Testis (tissue), 3 donors: Measurements from ENCODE around the gene IQSEC1. TPM values are rescaled to one million over a fixed set of nuclear protein-coding genes. Genes with fewer than 3 reads are reported as not detected.

Experiments
- DNase-seq: peaks from one replicate; pipeline ENCODE4 v3.0.0-alpha.2; 2019
- H3K27ac ChIP-seq, 2 donors: fragments of 200-600 bp; sonication (generic); one replicate each; pipeline ENCODE4 v1.5.1; 2019
- H3K27me3 ChIP-seq: fragments of 200-600 bp; sonication (generic); one replicate; pipeline ENCODE4 v1.5.1; 2019
- H3K36me3 ChIP-seq: fragments of 200-600 bp; sonication (generic); one replicate; pipeline ENCODE4 v1.5.1; 2017; ENCODE audit warnings: low read depth; ENCODE audit errors: missing control alignments
- H3K4me1 ChIP-seq: fragments of 200-600 bp; sonication (generic); one replicate; pipeline ENCODE4 v1.5.1; 2019
- H3K4me3 ChIP-seq, 2 donors: fragments of 200-600 bp; sonication (generic); one replicate each; pipeline ENCODE4 v1.5.1; 2017 to 2019
- H3K9me3 ChIP-seq: fragments of 200-600 bp; sonication (generic); one replicate; pipeline ENCODE4 v1.5.1; 2017
- CTCF ChIP-seq, 3 experiments: fragments of 450-650 bp in 2 of 3; fragments of 200-600 bp in 1 of 3; sonication (generic) in 1 of 3; IDR thresholded peaks; one replicate each; pipeline ENCODE4 v1.5.1; 2016 to 2019; ENCODE audit warnings: antibody characterized with exemption in 3 of 3, mild to moderate bottlenecking in 2 of 3, moderate library complexity in 1 of 3
- POLR2A ChIP-seq: fragments of 450-650 bp; IDR thresholded peaks from one replicate; pipeline ENCODE4 v1.6.1; 2017; ENCODE audit warnings: antibody characterized with exemption, mild to moderate bottlenecking, moderate library complexity
- WGBS, 2 donors: methylation state at CpG; one replicate each; pipeline ENCODE4 v1.1.5; 2018; 5-methylcytosine and 5-hydroxymethylcytosine counted together
- intact Hi-C: fragments of 100-400 bp; cut with DNase I; formaldehyde crosslinking; loops from one replicate; pipeline ENCODE4 v1.15.1; 2023; ENCODE audit warnings: low total_unique reads
- polyA plus RNA-seq: library from polyadenylated mRNA; stranded (reverse); fragments of 350-450 nt; fragmentation: Illumina TruSeq; extraction: RNeasy Lipid Tissue Mini Kit (QIAGEN cat#74804); gene quantifications from one replicate; pipeline ENCODE4 v1.2.3, GENCODE V29; 2014; ENCODE audit warnings: low read depth, low replicate concordance; ENCODE audit not compliant: insufficient read depth
- total RNA-seq, 2 donors: library from RNA; depleted of rRNA; stranded (reverse); fragments of >200 nt; gene quantifications; one replicate each; pipeline ENCODE4 v1.2.3, GENCODE V29; 2016

The IQSEC1 gene
- total and polyA plus RNA-seq, 3 donors from 2014 or later = 32.9 to 89.4 (median 74.3) TPM

GRCh38 chr3:13025090-13025489 lies 48.1 kb downstream of the IQSEC1 start:
- H3K9me3 ChIP-seq = no peaks in the 10 kb centered on the region
- no peaks in the 10 kb centered on the region for H3K27me3 ChIP-seq
- H3K36me3 ChIP-seq = no peaks in the 10 kb centered on the region
- H3K4me1 ChIP-seq = peaks cover 11% of the 10 kb centered on the region
- WGBS, 2 donors = 86 to 95% methylated on average over 3 to 8 of the region's 8 CpGs
- TF ChIP-seq POLR2A (no peak), CTCF (IDR thresholded peaks at IDR 0.05) (no peak)
- no peak overlapping the region for H3K27ac ChIP-seq
- no peak for DNase-seq
- no peak overlapping the region for H3K4me3 ChIP-seq
- intact Hi-C loops = no loop called here

- Histone ChIP-seq H3K9me3 (no peaks in the 10 kb centered on the region), H3K4me1 (peaks cover 11% of the 10 kb centered on the region), H3K27me3 (no peaks in the 10 kb centered on the region), H3K27ac (no peak overlapping the region), H3K36me3 (no peaks in the 10 kb centered on the region), H3K4me3 (no peak overlapping the region)
- intact Hi-C loops = no loop called here
- TF ChIP-seq CTCF (IDR thresholded peaks at IDR 0.05) = no peak
- TF ChIP-seq POLR2A = no peak
- no peak for DNase-seq
- WGBS, 2 donors = 90 to 96% methylated on average over 2 of the region's 2 CpGs
These were observed 48.5 kb downstream of the IQSEC1 start for GRCh38 chr3:13024765-13025065.

GRCh38 chr3:13023971-13024764 lies 49.1 kb downstream of the IQSEC1 start:
- H3K9me3 ChIP-seq = no peaks in the 10 kb centered on the region
- DNase-seq = no peak
- no peak for TF ChIP-seq CTCF (IDR thresholded peaks at IDR 0.05)
- TF ChIP-seq POLR2A = no peak
- WGBS, 2 donors = 88 to 92% methylated on average over 6 of the region's 6 CpGs
- no peak overlapping the region for H3K4me3 ChIP-seq
- no peaks in the 10 kb centered on the region for H3K36me3 ChIP-seq
- no peaks in the 10 kb centered on the region for H3K27me3 ChIP-seq
- H3K27ac ChIP-seq = no peak overlapping the region
- H3K4me1 ChIP-seq = peaks cover 15% of the 10 kb centered on the region
- intact Hi-C loops = no loop called here

- H3K9me3 ChIP-seq = no peaks in the 10 kb centered on the region
- no peak for TF ChIP-seq POLR2A
- TF ChIP-seq CTCF (IDR thresholded peaks at IDR 0.05) = no peak
- H3K27ac ChIP-seq = no peak overlapping the region
- H3K4me1 ChIP-seq = peaks cover 15% of the 10 kb centered on the region
- no peak overlapping the region for H3K4me3 ChIP-seq
- intact Hi-C loops = no loop called here
- WGBS, 2 donors = 73 to 84% methylated on average over 4 to 5 of the region's 5 CpGs
- H3K27me3 ChIP-seq = no peaks in the 10 kb centered on the region
- H3K36me3 ChIP-seq = no peaks in the 10 kb centered on the region
- DNase-seq = no peak
These were observed 49.8 kb downstream of the IQSEC1 start for GRCh38 chr3:13023235-13023970.
